WTC11 (cell line): ENCODE measurements around the gene TDRKH. TPM values are rescaled to one million over a fixed set of nuclear protein-coding genes. Genes with fewer than 3 reads are reported as not detected.

Experiments used
- ATAC-seq: fragments of 200-7000 bp; cut with Tn5 transposase; 2 replicates; pipeline ENCODE4 v1.10.0; 2021; ENCODE audit warnings: mild to moderate bottlenecking, moderate library complexity
- CTCF ChIA-PET: fragments of 300-600 bp; sonication (Branson Sonifier 250); formaldehyde crosslinking; loops from one replicate; lab custom pipeline; 2021; ENCODE audit warnings: antibody characterized with exemption; lab: Charles Lee
- POLR2A ChIA-PET: fragments of 350-600 bp; sonication (Branson Sonifier 250); formaldehyde crosslinking; loops from one replicate; lab custom pipeline; 2021; ENCODE audit warnings: antibody characterized with exemption; lab: Charles Lee
- DNase-seq: peaks from one replicate; pipeline ENCODE4 v3.0.0; 2021; ENCODE audit warnings: low spot score
- H3K27ac Mint-ChIP-seq: 2 replicates; pipeline ENCODE4 v1.8.0; 2021; ENCODE audit warnings: mixed read lengths
- H3K27me3 Mint-ChIP-seq: 2 replicates; pipeline ENCODE4 v1.8.0; 2021; ENCODE audit warnings: low read depth, mild to moderate bottlenecking, moderate library complexity, mixed read lengths
- H3K36me3 Mint-ChIP-seq: 2 replicates; pipeline ENCODE4 v1.8.0; 2021; ENCODE audit warnings: mixed read lengths
- H3K4me1 Mint-ChIP-seq: 2 replicates; pipeline ENCODE4 v1.8.0; 2022; ENCODE audit warnings: mixed read lengths
- H3K4me3 Mint-ChIP-seq: 2 replicates; pipeline ENCODE4 v1.8.0; 2021; ENCODE audit warnings: mild to moderate bottlenecking, moderate library complexity, mixed read lengths
- H3K9me3 Mint-ChIP-seq: 2 replicates; pipeline ENCODE4 v1.8.0; 2021; ENCODE audit warnings: mixed read lengths
- E2F5 ChIP-seq: sonication (generic); formaldehyde crosslinking; IDR thresholded peaks from 2 replicates; pipeline ENCODE4 v1.8.1; 2022; ENCODE audit warnings: mild to moderate bottlenecking, moderate library complexity, missing genetic modification reagents
- ESRRA ChIP-seq: sonication (generic); formaldehyde crosslinking; IDR thresholded peaks from 2 replicates; pipeline ENCODE4 v1.8.1; 2022; ENCODE audit warnings: mild to moderate bottlenecking, missing genetic modification reagents, borderline replicate concordance
- FOXJ3 ChIP-seq: sonication (generic); formaldehyde crosslinking; IDR thresholded peaks from 2 replicates; pipeline ENCODE4 v1.9.0; 2021; ENCODE audit warnings: missing genetic modification reagents, mild to moderate bottlenecking, borderline replicate concordance
- GTF2I ChIP-seq: fragments of 250-450 bp; sonication (Bioruptor Pico); conservative IDR thresholded peaks from 2 replicates; pipeline ENCODE4 v1.4.0; 2021; ENCODE audit warnings: mild to moderate bottlenecking
- MLX ChIP-seq: sonication (generic); formaldehyde crosslinking; IDR thresholded peaks from 2 replicates; pipeline ENCODE4 v1.8.1; 2023; ENCODE audit warnings: mild to moderate bottlenecking, missing genetic modification reagents, moderate library complexity
- MXD4 ChIP-seq: fragments of 250-450 bp; sonication (Bioruptor Pico); IDR thresholded peaks from 2 replicates; pipeline ENCODE4 v1.8.0; 2021; ENCODE audit warnings: mild to moderate bottlenecking, moderate library complexity, borderline replicate concordance
- PRDM15 ChIP-seq: sonication (generic); formaldehyde crosslinking; IDR thresholded peaks from 2 replicates; pipeline ENCODE4 v1.8.0; 2022; ENCODE audit warnings: missing genetic modification reagents
- PREB ChIP-seq: sonication (generic); formaldehyde crosslinking; IDR thresholded peaks from 2 replicates; pipeline ENCODE4 v1.8.1; 2022; ENCODE audit warnings: mild to moderate bottlenecking, missing genetic modification reagents, moderate library complexity, borderline replicate concordance
- RELA ChIP-seq: sonication (generic); formaldehyde crosslinking; IDR thresholded peaks from 2 replicates; pipeline ENCODE4 v1.8.1; 2022; ENCODE audit warnings: missing genetic modification reagents, mild to moderate bottlenecking, borderline replicate concordance
- STAT6 ChIP-seq: sonication (generic); formaldehyde crosslinking; conservative IDR thresholded peaks from 2 replicates; pipeline ENCODE4 v1.8.1; 2023; ENCODE audit warnings: mild to moderate bottlenecking, low read depth, missing genetic modification reagents, moderate library complexity
- ZNF138 ChIP-seq: sonication (generic); formaldehyde crosslinking; conservative IDR thresholded peaks from 2 replicates; pipeline ENCODE4 v1.8.1; 2022; ENCODE audit warnings: mild to moderate bottlenecking, moderate library complexity, missing genetic modification reagents
- ZNF423 ChIP-seq: fragments of 250-450 bp; sonication (Bioruptor Pico); IDR thresholded peaks from 2 replicates; pipeline ENCODE4 v2.1.2; 2022; ENCODE audit warnings: mild to moderate bottlenecking, moderate library complexity
- ZSCAN18 ChIP-seq: fragments of 250-450 bp; sonication (Bioruptor Pico); IDR thresholded peaks from 2 replicates; pipeline ENCODE4 v2.1.2; 2022; ENCODE audit warnings: mild to moderate bottlenecking, moderate library complexity
- total RNA-seq: library from RNA; stranded (reverse); gene quantifications from 3 replicates; pipeline ENCODE4 v1.2.3, GENCODE V29; 2021
- TF ChIP-seq, protein P1 (sequence below): sonication (generic); formaldehyde crosslinking; IDR thresholded peaks from 2 replicates; pipeline ENCODE4 v1.8.1; 2022; ENCODE audit warnings: missing genetic modification reagents, borderline replicate concordance
- TF ChIP-seq, protein P2 (sequence below): sonication (generic); formaldehyde crosslinking; IDR thresholded peaks from 2 replicates; pipeline ENCODE4 v1.8.1; 2023; ENCODE audit warnings: mild to moderate bottlenecking, missing genetic modification reagents, moderate library complexity

Gene TDRKH
- total RNA-seq, 1 experiment from 2014 or later = 21.8 TPM

DNA sequence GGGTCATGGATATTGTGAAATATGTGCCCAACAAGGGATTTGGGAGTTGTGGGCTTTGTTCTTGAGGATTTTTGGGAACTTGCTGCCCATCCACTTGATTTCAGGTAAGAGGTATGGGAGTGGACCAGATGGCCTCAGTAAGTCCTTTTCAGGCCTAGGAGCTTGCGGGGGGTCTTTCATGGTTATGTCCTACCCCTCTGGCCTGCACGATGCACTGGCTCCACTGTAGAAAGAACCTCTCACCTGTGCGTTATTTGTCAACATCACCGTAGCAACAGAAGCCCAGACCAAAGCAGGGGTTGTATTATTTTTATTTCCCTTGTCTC is 60.4 kb downstream of the TDRKH start:
- H3K4me1 Mint-ChIP-seq = peaks cover 23% of the 10 kb centered on the region
- no peaks in the 10 kb centered on the region for H3K36me3 Mint-ChIP-seq
- ATAC-seq = no peak
- ChIA-PET POLR2A (no interaction called here), CTCF (interaction anchor here (5.5 kb wide), 1 partner anchor 13 kb away, joined by 44 read pairs; the partner anchor contains the start of gene CELF3)
- H3K27ac Mint-ChIP-seq = no peak overlapping the region
- no peaks in the 10 kb centered on the region for H3K9me3 Mint-ChIP-seq
- TF ChIP-seq STAT6 (CRISPR knock-in tag) (no peak), ESRRA (CRISPR knock-in tag) (no peak), FOXJ3 (CRISPR knock-in tag) (no peak), RELA (no peak), PRDM15 (CRISPR knock-in tag) (no peak), ZNF423 (CRISPR knock-in tag) (no peak), MLX (CRISPR knock-in tag) (no peak), E2F5 (CRISPR knock-in tag) (no peak), ZNF138 (CRISPR knock-in tag) (no peak), PREB (no peak), ZSCAN18 (CRISPR knock-in tag) (no peak), MXD4 (CRISPR knock-in tag) (no peak), GTF2I (CRISPR knock-in tag) (no peak)
- TF ChIP-seq, protein P1, sequence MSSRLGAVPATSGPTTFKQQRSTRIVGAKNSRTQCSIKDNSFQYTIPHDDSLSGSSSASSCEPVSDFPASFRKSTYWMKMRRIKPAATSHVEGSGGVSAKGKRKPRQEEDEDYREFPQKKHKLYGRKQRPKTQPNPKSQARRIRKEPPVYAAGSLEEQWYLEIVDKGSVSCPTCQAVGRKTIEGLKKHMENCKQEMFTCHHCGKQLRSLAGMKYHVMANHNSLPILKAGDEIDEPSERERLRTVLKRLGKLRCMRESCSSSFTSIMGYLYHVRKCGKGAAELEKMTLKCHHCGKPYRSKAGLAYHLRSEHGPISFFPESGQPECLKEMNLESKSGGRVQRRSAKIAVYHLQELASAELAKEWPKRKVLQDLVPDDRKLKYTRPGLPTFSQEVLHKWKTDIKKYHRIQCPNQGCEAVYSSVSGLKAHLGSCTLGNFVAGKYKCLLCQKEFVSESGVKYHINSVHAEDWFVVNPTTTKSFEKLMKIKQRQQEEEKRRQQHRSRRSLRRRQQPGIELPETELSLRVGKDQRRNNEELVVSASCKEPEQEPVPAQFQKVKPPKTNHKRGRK (CRISPR knock-in tag) = no peak
- TF ChIP-seq, protein P2, sequence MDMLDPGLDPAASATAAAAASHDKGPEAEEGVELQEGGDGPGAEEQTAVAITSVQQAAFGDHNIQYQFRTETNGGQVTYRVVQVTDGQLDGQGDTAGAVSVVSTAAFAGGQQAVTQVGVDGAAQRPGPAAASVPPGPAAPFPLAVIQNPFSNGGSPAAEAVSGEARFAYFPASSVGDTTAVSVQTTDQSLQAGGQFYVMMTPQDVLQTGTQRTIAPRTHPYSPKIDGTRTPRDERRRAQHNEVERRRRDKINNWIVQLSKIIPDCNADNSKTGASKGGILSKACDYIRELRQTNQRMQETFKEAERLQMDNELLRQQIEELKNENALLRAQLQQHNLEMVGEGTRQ (CRISPR knock-in tag) = no peak
- no peak for DNase-seq
- H3K4me3 Mint-ChIP-seq = no peak overlapping the region
- H3K27me3 Mint-ChIP-seq = peaks cover 10% of the 10 kb centered on the region
